Natural killer cell (primary cell): ENCODE results near the gene CHCHD1. TPM values are rescaled to one million over a fixed set of nuclear protein-coding genes. Genes with fewer than 3 reads are reported as not detected.

Experiments
- ATAC-seq, 3 donors: fragments of 150-1000 bp in 2 of 3; fragments of 200-7000 bp in 1 of 3; cut with Tn5 transposase; 1 replicate in 1 of 3; 2 replicates in 2 of 3; pipeline ENCODE4 v1.10.0; 2021; ENCODE audit warnings: mild to moderate bottlenecking in 2 of 3, moderate library complexity in 2 of 3
- DNase-seq, 2 donors: peaks; one replicate each; pipeline versions ENCODE4 v3.0.0 to v3.0.0-alpha.2; 2013 to 2021; ENCODE audit warnings: mixed read lengths in 1 of 2
- H3K27ac ChIP-seq: one replicate; pipeline ENCODE4 v1.5.1; 2013; ENCODE audit warnings: mild to moderate bottlenecking, low read length
- H3K27me3 ChIP-seq: one replicate; pipeline ENCODE4 v1.6.1; 2013; ENCODE audit warnings: low read length; ENCODE audit not compliant: control insufficient read depth, insufficient read depth
- H3K36me3 ChIP-seq: one replicate; pipeline ENCODE4 v1.6.1; 2013; ENCODE audit warnings: low read length; ENCODE audit not compliant: control insufficient read depth, insufficient read depth
- H3K4me1 ChIP-seq: one replicate; pipeline ENCODE4 v1.6.1; 2013; ENCODE audit warnings: low read length; ENCODE audit not compliant: control insufficient read depth, insufficient read depth
- H3K4me3 ChIP-seq: one replicate; pipeline ENCODE4 v1.5.1; 2013; ENCODE audit warnings: low read length
- H3K9me3 ChIP-seq: one replicate; pipeline ENCODE4 v1.6.1; 2013; ENCODE audit warnings: low read length; ENCODE audit not compliant: control insufficient read depth, insufficient read depth
- H3K27ac Mint-ChIP-seq, 2 donors: one replicate each; pipeline ENCODE4 v1.8.0; 2022; ENCODE audit warnings: mild to moderate bottlenecking in 2 of 2, mixed read lengths in 2 of 2, moderate library complexity in 1 of 2
- H3K27me3 Mint-ChIP-seq, 2 donors: one replicate each; pipeline ENCODE4 v1.8.0; 2022; ENCODE audit warnings: low read depth in 2 of 2, mixed read lengths in 2 of 2
- H3K36me3 Mint-ChIP-seq: one replicate; pipeline ENCODE4 v1.8.0; 2022; ENCODE audit warnings: mixed read lengths
- H3K4me1 Mint-ChIP-seq, 2 donors: one replicate each; pipeline ENCODE4 v1.8.0; 2022; ENCODE audit warnings: mixed read lengths in 2 of 2
- H3K4me3 Mint-ChIP-seq: one replicate; pipeline ENCODE4 v1.8.0; 2022; ENCODE audit warnings: mild to moderate bottlenecking, moderate library complexity, mixed read lengths
- H3K9me3 Mint-ChIP-seq, 2 donors: one replicate each; pipeline ENCODE4 v1.8.0; 2022; ENCODE audit warnings: mixed read lengths in 2 of 2
- CTCF ChIP-seq: fragments of 200-600 bp; IDR thresholded peaks from one replicate; pipeline ENCODE4 v1.8.0; 2022; ENCODE audit warnings: antibody characterized with exemption
- WGBS: methylation state at CpG from one replicate; pipeline ENCODE4 v1.1.7; 2013; ENCODE audit warnings: missing lambda C conversion rate; ENCODE audit not compliant: insufficient coverage; 5-methylcytosine and 5-hydroxymethylcytosine counted together
- intact Hi-C: fragments of 100-400 bp; cut with micrococcal nuclease; formaldehyde crosslinking; loops from one replicate; pipeline ENCODE4 v1.14.2; 2022
- total RNA-seq, 4 donors: library from RNA; stranded (reverse); fragments of 120-200 nt in 1 of 4; gene quantifications; one replicate each; pipeline versions ENCODE4 v1.2.3 to v1.2.4, GENCODE V29; 2013 to 2022

The CHCHD1 gene
- total RNA-seq, 3 donors from 2014 or later (not counting 1 experiment from before 2014, with no cell fraction given), result 5.2 to 7.0 (median 5.9) TPM

GRCh38 chr10:73796766-73797165 lies 14.9 kb downstream of the CHCHD1 start:
- intact Hi-C loops, result no loop called here

DNA sequence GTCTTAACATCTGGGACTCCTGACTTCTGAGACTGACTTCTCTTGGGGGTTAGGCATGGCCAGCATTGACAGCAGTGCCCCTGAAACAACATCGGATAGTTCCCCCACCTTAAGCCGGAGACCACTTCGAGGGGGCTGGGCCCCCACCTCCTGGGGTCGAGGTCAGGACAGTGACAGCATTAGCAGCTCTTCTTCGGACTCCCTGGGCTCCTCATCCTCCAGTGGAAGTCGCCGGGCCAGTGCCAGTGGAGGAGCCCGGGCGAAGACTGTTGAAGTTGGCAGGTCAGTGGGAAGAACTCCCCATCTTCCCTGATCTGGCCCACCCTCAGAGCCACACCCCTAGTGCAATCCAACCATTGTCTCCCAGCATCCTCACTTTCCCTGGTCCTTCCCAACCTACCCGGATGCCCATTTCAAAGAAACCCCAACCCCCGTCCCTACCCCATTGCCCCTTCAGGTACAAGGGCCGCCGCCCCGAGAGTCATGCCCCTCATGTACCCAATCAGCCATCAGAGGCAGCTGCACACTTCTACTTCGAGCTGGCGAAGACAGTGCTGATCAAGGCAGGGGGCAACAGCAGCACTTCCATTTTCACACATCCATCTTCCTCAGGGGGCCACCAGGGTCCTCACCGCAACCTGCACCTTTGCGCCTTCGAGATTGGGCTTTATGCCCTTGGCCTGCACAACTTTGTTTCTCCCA lies 15.6 kb downstream of the CHCHD1 start:
- peaks cover 5% of the 10 kb centered on the region for H3K36me3 Mint-ChIP-seq
- TF ChIP-seq CTCF, result no peak
- peaks cover 5 to 6% of the 10 kb centered on the region in 2 donors for H3K4me1 Mint-ChIP-seq
- peaks cover 92% of the 10 kb centered on the region for H3K36me3 ChIP-seq
- H3K27ac ChIP-seq, result no peak overlapping the region
- no peaks in the 10 kb centered on the region for H3K4me1 ChIP-seq
- DNase-seq (no peak), ATAC-seq (no peak)
- no peaks in the 10 kb centered on the region for H3K9me3 Mint-ChIP-seq
- intact Hi-C loops, result no loop called here
- no peak overlapping the region for H3K4me3 ChIP-seq
- H3K27me3 Mint-ChIP-seq, result no peaks in the 10 kb centered on the region
- H3K9me3 ChIP-seq, result no peaks in the 10 kb centered on the region
- WGBS, result 96% methylated on average over 19 of the region's 19 CpGs
- no peaks in the 10 kb centered on the region for H3K27me3 ChIP-seq
- H3K27ac Mint-ChIP-seq, result peak overlapping the region; percentile 16 to 26
- no peak overlapping the region for H3K4me3 Mint-ChIP-seq

More at GRCh38 chr10:73796766-73797165, 14.9 kb downstream of the CHCHD1 start:
- H3K27ac ChIP-seq, result no peak overlapping the region
- H3K27ac Mint-ChIP-seq, result peak overlapping the region in 1 of 2 donors; percentile 55
- no peak for TF ChIP-seq CTCF
- ATAC-seq, result no peak
- H3K9me3 Mint-ChIP-seq, result no peaks in the 10 kb centered on the region
- WGBS, result 73% methylated on average over 5 of the region's 5 CpGs
- H3K4me1 ChIP-seq, result no peaks in the 10 kb centered on the region
- peaks cover 92% of the 10 kb centered on the region for H3K36me3 ChIP-seq
- H3K9me3 ChIP-seq, result no peaks in the 10 kb centered on the region
- H3K4me1 Mint-ChIP-seq, result peaks cover 5 to 6% of the 10 kb centered on the region in 2 donors
- no peak overlapping the region for H3K4me3 Mint-ChIP-seq
- H3K4me3 ChIP-seq, result no peak overlapping the region
- H3K27me3 Mint-ChIP-seq, result no peaks in the 10 kb centered on the region
- peaks cover 5% of the 10 kb centered on the region for H3K36me3 Mint-ChIP-seq
- no peaks in the 10 kb centered on the region for H3K27me3 ChIP-seq
- DNase-seq, result no peak

GRCh38 chr10:73798087-73798486 lies 16.2 kb downstream of the CHCHD1 start:
- no peaks in the 10 kb centered on the region for H3K27me3 Mint-ChIP-seq
- no peaks in the 10 kb centered on the region for H3K9me3 Mint-ChIP-seq
- no peak for TF ChIP-seq CTCF
- H3K4me3 Mint-ChIP-seq, result no peak overlapping the region
- H3K36me3 Mint-ChIP-seq, result peaks cover 11% of the 10 kb centered on the region
- H3K27ac Mint-ChIP-seq, result peak overlapping the region; percentile 16 to 26
- Histone ChIP-seq H3K27ac (no peak overlapping the region), H3K4me1 (no peaks in the 10 kb centered on the region), H3K4me3 (no peak overlapping the region), H3K27me3 (no peaks in the 10 kb centered on the region), H3K9me3 (no peaks in the 10 kb centered on the region), H3K36me3 (peaks cover 92% of the 10 kb centered on the region)
- intact Hi-C loops, result no loop called here
- H3K4me1 Mint-ChIP-seq, result peaks cover 4 to 7% of the 10 kb centered on the region in 2 donors
- DNase-seq (no peak), ATAC-seq (no peak)
- WGBS, result 92% methylated on average over 6 of the region's 6 CpGs
